B cell (primary cell): ENCODE data around the gene EML6. TPM values are rescaled to one million over a fixed set of nuclear protein-coding genes. Genes with fewer than 3 reads are reported as not detected.

Experiments used
- ATAC-seq: fragments of 200-7000 bp; cut with Tn5 transposase; one replicate; pipeline ENCODE4 v1.10.0; 2021; ENCODE audit warnings: low read depth, mild to moderate bottlenecking, moderate number of reproducible peaks, moderate library complexity
- CTCF ChIA-PET: fragments of 350-600 bp; sonication (Branson Sonifier 250); formaldehyde crosslinking; loops from one replicate; lab custom pipeline; 2021; ENCODE audit warnings: antibody characterized with exemption, inconsistent platforms; lab: Charles Lee
- POLR2A ChIA-PET: fragments of 350-600 bp; sonication (Branson Sonifier 250); formaldehyde crosslinking; loops from one replicate; lab custom pipeline; 2021; ENCODE audit warnings: antibody characterized with exemption; lab: Charles Lee
- DNase-seq: peaks from one replicate; pipeline ENCODE4 v3.0.0; 2013
- H2AFZ ChIP-seq: 2 replicates; pipeline ENCODE4 v1.6.1; 2012; ENCODE audit warnings: mild to moderate bottlenecking, low read depth, low read length; ENCODE audit not compliant: insufficient read depth, poor library complexity, severe bottlenecking
- H3K27ac ChIP-seq, 2 donors: 1 replicate in 1 of 2; 2 replicates in 1 of 2; pipeline ENCODE4 v1.5.1; 2012 to 2013; ENCODE audit warnings: low read length in 2 of 2, mild to moderate bottlenecking in 2 of 2, moderate library complexity in 1 of 2
- H3K27me3 ChIP-seq, 4 experiments: fragments of 200-600 bp in 1 of 4; sonication (generic) in 1 of 4; replicated peaks in 1 of 4; 1 replicate in 2 of 4; 2 replicates in 2 of 4; pipeline versions ENCODE4 v1.6.1 to v1.7.0; 2013 to 2016; ENCODE audit warnings: low read length in 3 of 4, mild to moderate bottlenecking in 2 of 4, mixed read lengths in 1 of 4, moderate library complexity in 1 of 4; ENCODE audit not compliant: insufficient read depth in 4 of 4, control insufficient read depth in 3 of 4; ENCODE audit errors: control extremely low read depth in 1 of 4
- H3K36me3 ChIP-seq, 2 experiments: replicated peaks in 1 of 2; 1 replicate in 1 of 2; 2 replicates in 1 of 2; pipeline versions ENCODE4 v1.6.1 to v1.7.1; 2013; ENCODE audit warnings: low read length in 1 of 2; ENCODE audit not compliant: insufficient read depth in 2 of 2, control insufficient read depth in 1 of 2; ENCODE audit errors: control extremely low read depth in 1 of 2, extremely low read depth in 1 of 2
- H3K4me1 ChIP-seq, 2 donors: fragments of 200-600 bp in 1 of 2; sonication (generic) in 1 of 2; 1 replicate in 1 of 2; 2 replicates in 1 of 2; pipeline versions ENCODE4 v1.5.1 to v1.6.1; 2013 to 2017; ENCODE audit warnings: low read length in 2 of 2; ENCODE audit not compliant: control insufficient read depth in 2 of 2, insufficient read depth in 2 of 2
- H3K4me2 ChIP-seq: replicated peaks from 2 replicates; pipeline ENCODE3; 2012; ENCODE audit warnings: mild to moderate bottlenecking, low read depth, low read length; ENCODE audit not compliant: poor library complexity, severe bottlenecking
- H3K4me3 ChIP-seq, 5 experiments: fragments of 200-600 bp in 1 of 5; sonication (generic) in 1 of 5; 1 replicate in 3 of 5; 2 replicates in 2 of 5; pipeline versions ENCODE4 v1.5.1 to v1.7.0; 2011 to 2016; ENCODE audit warnings: low read length in 4 of 5, mild to moderate bottlenecking in 4 of 5, low read depth in 2 of 5, control low read depth in 1 of 5, moderate library complexity in 1 of 5; ENCODE audit not compliant: insufficient read depth in 1 of 5; ENCODE audit errors: control extremely low read depth in 1 of 5, extremely low read depth in 1 of 5
- H3K79me2 ChIP-seq: fragments of 200-600 bp; sonication (generic); one replicate; pipeline ENCODE4 v1.6.0; 2016; ENCODE audit warnings: low read length; ENCODE audit not compliant: control insufficient read depth, insufficient read depth
- H3K9ac ChIP-seq: fragments of 200-600 bp; sonication (generic); 2 replicates; pipeline ENCODE4 v1.6.1; 2017; ENCODE audit warnings: mild to moderate bottlenecking, low read length, moderate library complexity
- H3K9me3 ChIP-seq, 3 donors: one replicate each; pipeline versions ENCODE4 v1.6.1 to v1.7.1; 2013; ENCODE audit warnings: low read length in 2 of 3; ENCODE audit not compliant: control insufficient read depth in 2 of 3, insufficient read depth in 1 of 3; ENCODE audit errors: control extremely low read depth in 1 of 3
- H4K20me1 ChIP-seq: 2 replicates; pipeline ENCODE4 v1.6.0; 2012; ENCODE audit warnings: mild to moderate bottlenecking, low read length; ENCODE audit not compliant: insufficient read depth, control insufficient read depth, poor library complexity, severe bottlenecking
- H3K27ac Mint-ChIP-seq: one replicate; pipeline ENCODE4 v1.8.0; 2021; ENCODE audit warnings: mixed read lengths
- H3K27me3 Mint-ChIP-seq: one replicate; pipeline ENCODE4 v1.8.0; 2021; ENCODE audit warnings: mixed read lengths
- H3K4me1 Mint-ChIP-seq: one replicate; pipeline ENCODE4 v1.8.0; 2021; ENCODE audit warnings: mixed read lengths
- H3K4me3 Mint-ChIP-seq: one replicate; pipeline ENCODE4 v1.8.0; 2021; ENCODE audit warnings: mixed read lengths
- H3K9me3 Mint-ChIP-seq: one replicate; pipeline ENCODE4 v1.8.0; 2022; ENCODE audit warnings: mixed read lengths; ENCODE audit not compliant: insufficient read depth
- EZH2 ChIP-seq: IDR thresholded peaks from 2 replicates; pipeline ENCODE4 v1.6.1; 2012; ENCODE audit warnings: borderline replicate concordance, low read depth, mild to moderate bottlenecking, moderate library complexity, low read length; ENCODE audit not compliant: insufficient read depth, poor library complexity, severe bottlenecking
- WGBS: methylation state at CpG from one replicate; pipeline ENCODE4 v1.1.5; 2013; ENCODE audit warnings: missing lambda C conversion rate; ENCODE audit not compliant: insufficient coverage; 5-methylcytosine and 5-hydroxymethylcytosine counted together
- intact Hi-C: fragments of 100-400 bp; cut with micrococcal nuclease; formaldehyde crosslinking; loops from one replicate; pipeline ENCODE4 v1.10.0; 2022
- polyA plus RNA-seq: library from polyadenylated mRNA; depleted of rRNA; stranded (reverse); fragments of >200 nt; gene quantifications from 2 replicates; pipeline ENCODE4 v1.2.3, GENCODE V29; 2012
- total RNA-seq, 2 donors: library from RNA; stranded (reverse); fragments of 120-200 nt in 1 of 2; gene quantifications; 1 replicate in 1 of 2; 2 replicates in 1 of 2; pipeline versions ENCODE4 v1.2.3 to v1.2.4, GENCODE V29; 2013 to 2022
- TF ChIP-seq, protein P1 (sequence below): fragments of 200-600 bp; IDR thresholded peaks from one replicate; pipeline ENCODE4 v1.8.0; 2022; ENCODE audit warnings: antibody characterized with exemption, mild to moderate bottlenecking

The EML6 gene
- total and polyA plus RNA-seq, 2 donors (not counting 1 experiment from before 2014, with no cell fraction given) = 42.5 to 53.7 TPM

DNA sequence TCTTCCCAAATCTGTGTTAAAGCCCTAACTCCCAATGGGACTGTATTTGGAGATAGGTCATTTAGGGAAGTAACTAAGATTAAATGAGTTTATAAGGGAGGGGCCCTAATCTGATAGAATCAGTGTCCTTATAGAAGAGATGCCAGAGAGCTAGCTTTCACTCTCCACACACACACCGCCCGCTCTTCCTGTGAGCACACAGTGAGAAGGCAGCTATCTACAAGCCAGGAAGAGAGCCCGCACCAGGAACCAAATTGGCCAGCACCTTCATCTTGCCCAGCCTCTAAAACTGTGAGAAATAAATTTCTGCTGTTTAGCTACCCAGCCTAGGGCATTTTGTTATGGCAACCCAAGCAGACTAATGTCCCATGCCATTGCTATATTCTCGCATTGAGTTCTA, 201.6 kb downstream of the EML6 start:
- no peaks in the 10 kb centered on the region for H4K20me1 ChIP-seq
- peaks cover 3% of the 10 kb centered on the region for H3K9me3 Mint-ChIP-seq
- CTCF ChIA-PET = no interaction called here
- intact Hi-C loops = no loop called here
- H3K27ac ChIP-seq = no peak overlapping the region
- no peaks in the 10 kb centered on the region for H3K9me3 ChIP-seq
- WGBS = 100% methylated on average over 1 of the region's 4 CpGs
- POLR2A ChIA-PET = no interaction called here
- TF ChIP-seq EZH2 = no peak
- TF ChIP-seq, protein P1, sequence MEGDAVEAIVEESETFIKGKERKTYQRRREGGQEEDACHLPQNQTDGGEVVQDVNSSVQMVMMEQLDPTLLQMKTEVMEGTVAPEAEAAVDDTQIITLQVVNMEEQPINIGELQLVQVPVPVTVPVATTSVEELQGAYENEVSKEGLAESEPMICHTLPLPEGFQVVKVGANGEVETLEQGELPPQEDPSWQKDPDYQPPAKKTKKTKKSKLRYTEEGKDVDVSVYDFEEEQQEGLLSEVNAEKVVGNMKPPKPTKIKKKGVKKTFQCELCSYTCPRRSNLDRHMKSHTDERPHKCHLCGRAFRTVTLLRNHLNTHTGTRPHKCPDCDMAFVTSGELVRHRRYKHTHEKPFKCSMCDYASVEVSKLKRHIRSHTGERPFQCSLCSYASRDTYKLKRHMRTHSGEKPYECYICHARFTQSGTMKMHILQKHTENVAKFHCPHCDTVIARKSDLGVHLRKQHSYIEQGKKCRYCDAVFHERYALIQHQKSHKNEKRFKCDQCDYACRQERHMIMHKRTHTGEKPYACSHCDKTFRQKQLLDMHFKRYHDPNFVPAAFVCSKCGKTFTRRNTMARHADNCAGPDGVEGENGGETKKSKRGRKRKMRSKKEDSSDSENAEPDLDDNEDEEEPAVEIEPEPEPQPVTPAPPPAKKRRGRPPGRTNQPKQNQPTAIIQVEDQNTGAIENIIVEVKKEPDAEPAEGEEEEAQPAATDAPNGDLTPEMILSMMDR = no peak
- H3K9ac ChIP-seq = no peak overlapping the region
- H3K4me1 Mint-ChIP-seq = no peaks in the 10 kb centered on the region
- H3K27me3 Mint-ChIP-seq = no peaks in the 10 kb centered on the region
- DNase-seq (no peak), ATAC-seq (no peak)
- no peak overlapping the region for H3K4me3 Mint-ChIP-seq
- H3K36me3 ChIP-seq = no peaks in the 10 kb centered on the region
- peaks cover 0 to 3% (median 0%) of the 10 kb centered on the region in 4 experiments for H3K27me3 ChIP-seq
- no peak overlapping the region for H3K27ac Mint-ChIP-seq
- no peaks in the 10 kb centered on the region for H3K79me2 ChIP-seq
- no peak overlapping the region for H2AFZ ChIP-seq
- no peaks in the 10 kb centered on the region for H3K4me1 ChIP-seq
- no peak overlapping the region for H3K4me3 ChIP-seq
- H3K4me2 ChIP-seq = no peak overlapping the region

DNA sequence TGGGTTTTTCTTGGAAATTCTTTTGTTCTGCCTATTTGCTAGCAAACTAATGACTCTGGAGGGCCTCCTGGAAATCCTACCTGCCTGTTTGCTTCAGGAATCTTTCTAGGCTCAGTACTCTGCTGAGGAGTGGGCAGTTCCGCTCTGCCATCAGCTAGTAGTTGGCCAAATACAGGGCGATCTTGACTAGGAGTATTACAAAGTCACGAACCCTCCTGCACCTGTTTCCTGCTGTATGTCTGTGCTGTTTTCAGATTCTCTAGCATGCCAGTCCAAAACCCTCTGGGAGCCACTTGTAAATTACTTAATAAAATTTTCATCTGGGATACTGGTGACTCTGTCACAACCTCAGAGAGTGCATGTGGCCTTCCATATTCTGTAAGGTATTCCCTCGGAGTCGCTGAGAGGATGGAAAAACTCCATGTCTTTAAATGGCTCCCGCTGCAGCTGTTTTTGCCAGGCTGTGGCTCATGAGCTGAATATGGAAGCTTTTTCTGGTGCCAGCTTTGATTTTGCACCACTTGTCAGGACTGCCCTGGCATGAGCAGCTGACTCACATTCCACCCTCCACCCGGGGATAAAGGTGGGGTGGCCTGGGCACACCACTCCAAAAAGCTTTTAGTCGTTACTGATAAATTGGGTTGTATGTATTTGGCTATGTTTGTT, 203.8 kb downstream of the EML6 start:
- ChIA-PET CTCF (interaction anchor here (0.5 kb wide), 1 partner anchor 436 kb away, joined by 3 read pairs; no protein-coding TSS in a partner anchor), POLR2A (no interaction called here)
- no peaks in the 10 kb centered on the region for H4K20me1 ChIP-seq
- no peaks in the 10 kb centered on the region for H3K9me3 Mint-ChIP-seq
- H3K9ac ChIP-seq = no peak overlapping the region
- no peaks in the 10 kb centered on the region for H3K36me3 ChIP-seq
- H3K27ac ChIP-seq = no peak overlapping the region
- DNase-seq = no peak
- no peak overlapping the region for H3K27ac Mint-ChIP-seq
- no peaks in the 10 kb centered on the region for H3K4me1 Mint-ChIP-seq
- no peak overlapping the region for H2AFZ ChIP-seq
- TF ChIP-seq, protein P1 = no peak
- no peak for TF ChIP-seq EZH2
- no peaks in the 10 kb centered on the region for H3K79me2 ChIP-seq
- no peaks in the 10 kb centered on the region for H3K27me3 Mint-ChIP-seq
- no peak overlapping the region for H3K4me2 ChIP-seq
- intact Hi-C loops = no loop called here
- H3K4me1 ChIP-seq = no peaks in the 10 kb centered on the region
- peaks cover 0 to 3% (median 0%) of the 10 kb centered on the region in 4 experiments for H3K27me3 ChIP-seq
- no peak overlapping the region for H3K4me3 ChIP-seq
- WGBS = 77% methylated on average over 6 of the region's 8 CpGs
- H3K4me3 Mint-ChIP-seq = no peak overlapping the region
- ATAC-seq = no peak
- no peaks in the 10 kb centered on the region for H3K9me3 ChIP-seq
